Measurements from ENCODE around the gene CARD11.

The CARD11 gene

GRCh38 chr7:2953588-2954407, 89.9 kb downstream of the CARD11 start:
- no peak for TF ChIP-seq CTCF (IDR thresholded peaks at IDR 0.05; ENCODE audit: extremely low read depth, insufficient read depth, missing control alignments)
- in situ Hi-C loops (cut with MboI; ENCODE audit: low pct_unique_long_range_greater_than_20kb, low sequenced_read_pairs, unreplicated experiment) = no loop called here

GRCh38 chr7:2953099-2953498, 90.6 kb downstream of the CARD11 start:
- TF ChIP-seq CTCF (IDR thresholded peaks at IDR 0.05; ENCODE audit: extremely low read depth, insufficient read depth, missing control alignments) = no peak
- DNase-seq (ENCODE audit: low spot score) = no peak
- in situ Hi-C loops (cut with MboI; ENCODE audit: low pct_unique_long_range_greater_than_20kb, low sequenced_read_pairs, unreplicated experiment) = no loop called here

More at GRCh38 chr7:2953588-2954407, 89.9 kb downstream of the CARD11 start:
- DNase-seq (ENCODE audit: low spot score) = no peak

- DNase-seq (ENCODE audit: low spot score) = no peak
- in situ Hi-C loops (cut with MboI; ENCODE audit: low pct_unique_long_range_greater_than_20kb, low sequenced_read_pairs, unreplicated experiment) = no loop called here
- TF ChIP-seq CTCF (IDR thresholded peaks at IDR 0.05; ENCODE audit: extremely low read depth, insufficient read depth, missing control alignments) = no peak
These were observed 91.4 kb downstream of the CARD11 start for GRCh38 chr7:2952316-2952715.

GRCh38 chr7:2950578-2950977, 93.1 kb downstream of the CARD11 start:
- no peak for TF ChIP-seq CTCF (IDR thresholded peaks at IDR 0.05; ENCODE audit: extremely low read depth, insufficient read depth, missing control alignments)
- in situ Hi-C loops (cut with MboI; ENCODE audit: low pct_unique_long_range_greater_than_20kb, low sequenced_read_pairs, unreplicated experiment) = no loop called here
- no peak for DNase-seq (ENCODE audit: low spot score)

- in situ Hi-C loops (cut with MboI; ENCODE audit: low pct_unique_long_range_greater_than_20kb, low sequenced_read_pairs, unreplicated experiment) = no loop called here
- no peak for DNase-seq (ENCODE audit: low spot score)
- no peak for TF ChIP-seq CTCF (IDR thresholded peaks at IDR 0.05; ENCODE audit: extremely low read depth, insufficient read depth, missing control alignments)
These were observed 94.9 kb downstream of the CARD11 start for GRCh38 chr7:2948749-2949148.

GRCh38 chr7:2947058-2947780, 96.4 kb downstream of the CARD11 start:
- no peak for TF ChIP-seq CTCF (IDR thresholded peaks at IDR 0.05; ENCODE audit: extremely low read depth, insufficient read depth, missing control alignments)
- in situ Hi-C loops (cut with MboI; ENCODE audit: low pct_unique_long_range_greater_than_20kb, low sequenced_read_pairs, unreplicated experiment) = no loop called here
- no peak for DNase-seq (ENCODE audit: low spot score)

All from GM13977 (cell line).